ENCODE measurements around the gene TNS1.

Gene TNS1

DNA sequence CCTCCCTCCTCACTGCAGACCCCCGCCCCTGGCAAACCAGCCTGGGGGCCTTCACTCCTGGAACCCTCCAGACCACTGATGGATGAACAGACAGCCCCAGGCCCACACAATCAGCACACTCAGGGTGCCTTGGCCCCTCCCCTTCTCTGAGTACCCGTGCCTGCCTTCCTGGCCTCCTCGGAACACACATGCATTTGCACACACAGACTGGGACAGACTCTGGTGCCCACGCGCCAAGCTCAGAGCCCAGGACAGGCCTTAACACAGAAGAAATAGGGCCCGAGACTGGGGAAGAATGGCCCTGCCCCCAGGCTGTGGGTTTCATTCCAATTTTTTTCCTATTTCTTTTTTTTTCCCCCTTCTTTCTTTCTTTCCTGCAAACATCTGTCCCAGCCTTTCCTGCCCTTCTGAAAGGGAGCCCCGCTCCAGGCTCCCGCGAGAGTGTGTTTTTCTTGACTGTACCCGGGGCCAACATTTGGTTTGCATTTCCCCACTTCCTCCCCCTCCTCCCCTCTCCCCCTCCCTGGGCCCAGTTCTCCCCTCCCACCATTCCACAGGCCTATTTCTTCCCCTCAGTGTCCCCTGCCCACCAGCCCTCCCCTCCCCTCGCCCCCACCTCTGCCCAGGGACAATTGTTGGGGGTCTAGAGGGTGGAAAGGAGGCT, 618 bp upstream of the TNS1 start:
- ChIA-PET CTCF (no interaction called here), POLR2A (no interaction called here)
- no peak for DNase-seq (ENCODE audit: extremely low spot score)
- TF ChIP-seq HDGF (IDR thresholded peaks at IDR 0.05; ENCODE audit: borderline replicate concordance) (no peak), SP1 (IDR thresholded peaks at IDR 0.05) (no peak), ZNF384 (IDR thresholded peaks at IDR 0.05) (no peak), SUZ12 (IDR thresholded peaks at IDR 0.05) (no peak), FOXA1 (IDR thresholded peaks at IDR 0.05) (no peak), ELF4 (IDR thresholded peaks at IDR 0.05) (no peak), BHLHE40 (IDR thresholded peaks at IDR 0.05; ENCODE audit: borderline replicate concordance) (no peak), NFRKB (IDR thresholded peaks at IDR 0.05) (no peak), TARDBP (IDR thresholded peaks at IDR 0.05) (no peak), ARNT (IDR thresholded peaks at IDR 0.05) (no peak), FOXK2 (IDR thresholded peaks at IDR 0.05) (no peak), L3MBTL2 (conservative IDR thresholded peaks at IDR 0.05) (no peak), FOXM1 (IDR thresholded peaks at IDR 0.05; ENCODE audit: borderline replicate concordance) (no peak), CTBP1 (IDR thresholded peaks at IDR 0.05; ENCODE audit: borderline replicate concordance) (no peak)
- TF ChIP-seq, protein P1, sequence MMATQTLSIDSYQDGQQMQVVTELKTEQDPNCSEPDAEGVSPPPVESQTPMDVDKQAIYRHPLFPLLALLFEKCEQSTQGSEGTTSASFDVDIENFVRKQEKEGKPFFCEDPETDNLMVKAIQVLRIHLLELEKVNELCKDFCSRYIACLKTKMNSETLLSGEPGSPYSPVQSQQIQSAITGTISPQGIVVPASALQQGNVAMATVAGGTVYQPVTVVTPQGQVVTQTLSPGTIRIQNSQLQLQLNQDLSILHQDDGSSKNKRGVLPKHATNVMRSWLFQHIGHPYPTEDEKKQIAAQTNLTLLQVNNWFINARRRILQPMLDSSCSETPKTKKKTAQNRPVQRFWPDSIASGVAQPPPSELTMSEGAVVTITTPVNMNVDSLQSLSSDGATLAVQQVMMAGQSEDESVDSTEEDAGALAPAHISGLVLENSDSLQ (IDR thresholded peaks at IDR 0.05), result no peak

- ChIA-PET POLR2A (no interaction called here), CTCF (no interaction called here)
- TF ChIP-seq BHLHE40 (IDR thresholded peaks at IDR 0.05; ENCODE audit: borderline replicate concordance) (no peak), FOXA1 (IDR thresholded peaks at IDR 0.05) (no peak), FOXM1 (IDR thresholded peaks at IDR 0.05; ENCODE audit: borderline replicate concordance) (no peak), SP1 (IDR thresholded peaks at IDR 0.05) (no peak), SUZ12 (IDR thresholded peaks at IDR 0.05) (no peak), NFRKB (IDR thresholded peaks at IDR 0.05) (no peak), LEF1 (IDR thresholded peaks at IDR 0.05; ENCODE audit: borderline replicate concordance) (no peak), ELF4 (IDR thresholded peaks at IDR 0.05) (no peak), HDGF (IDR thresholded peaks at IDR 0.05; ENCODE audit: borderline replicate concordance) (no peak), ZNF384 (IDR thresholded peaks at IDR 0.05) (no peak), TARDBP (IDR thresholded peaks at IDR 0.05) (no peak), CTBP1 (IDR thresholded peaks at IDR 0.05; ENCODE audit: borderline replicate concordance) (no peak), ARNT (IDR thresholded peaks at IDR 0.05) (no peak), L3MBTL2 (conservative IDR thresholded peaks at IDR 0.05) (no peak), FOXK2 (IDR thresholded peaks at IDR 0.05) (no peak)
- TF ChIP-seq, protein P1 (IDR thresholded peaks at IDR 0.05), result no peak
- no peak for DNase-seq (ENCODE audit: extremely low spot score)
Measured at GRCh38 chr2:218002143-218002844, 501 bp downstream of the TNS1 start.

DNA sequence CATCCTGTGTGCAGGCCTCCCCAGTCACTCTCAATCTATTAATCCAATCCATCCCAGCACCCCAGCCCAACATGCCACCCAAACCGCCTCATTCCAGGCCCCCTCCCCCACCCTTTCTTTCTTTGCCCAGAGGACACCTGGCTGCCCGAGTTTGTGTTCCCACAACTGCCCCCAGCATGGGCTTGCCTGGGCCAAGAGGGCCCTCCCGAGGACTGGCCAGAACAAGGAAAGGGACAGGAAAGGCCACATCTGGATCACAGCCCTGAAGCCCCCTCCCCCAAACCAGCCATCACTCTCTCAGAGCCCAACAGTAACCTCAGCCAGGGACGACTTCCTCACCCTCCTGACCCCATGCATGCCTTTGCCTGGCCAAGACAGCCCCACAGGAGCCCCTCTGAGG, 1.2 kb downstream of the TNS1 start:
- ChIA-PET POLR2A (no interaction called here), CTCF (no interaction called here)
- no peak for DNase-seq (ENCODE audit: extremely low spot score)
- TF ChIP-seq LEF1 (IDR thresholded peaks at IDR 0.05; ENCODE audit: borderline replicate concordance) (no peak), SUZ12 (IDR thresholded peaks at IDR 0.05) (no peak), FOXM1 (IDR thresholded peaks at IDR 0.05; ENCODE audit: borderline replicate concordance) (no peak), ZNF384 (IDR thresholded peaks at IDR 0.05) (no peak), NFRKB (IDR thresholded peaks at IDR 0.05) (no peak)

DNA sequence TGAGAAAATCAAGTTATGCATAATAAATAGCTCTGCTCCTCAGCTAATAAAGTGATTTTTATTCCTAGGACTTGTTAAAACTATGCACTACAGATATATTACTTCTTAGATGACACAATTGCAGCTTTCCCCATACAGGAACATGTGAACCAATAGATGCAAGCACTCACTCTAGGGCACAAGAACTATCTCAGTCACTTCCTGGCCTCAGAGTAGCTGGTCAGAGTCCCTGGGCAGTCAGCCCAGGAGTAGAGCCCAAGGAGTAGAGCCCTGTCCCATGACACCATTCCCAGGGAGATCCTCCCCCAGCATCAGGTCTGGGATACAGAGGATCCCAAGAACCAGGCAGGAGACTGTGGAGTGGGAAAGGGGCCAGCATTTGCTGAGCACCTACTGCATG, 2.7 kb downstream of the TNS1 start:
- ChIA-PET POLR2A (no interaction called here), CTCF (no interaction called here)
- TF ChIP-seq TARDBP (IDR thresholded peaks at IDR 0.05) (no peak), ELF4 (IDR thresholded peaks at IDR 0.05) (no peak), SUZ12 (IDR thresholded peaks at IDR 0.05) (no peak), LEF1 (IDR thresholded peaks at IDR 0.05; ENCODE audit: borderline replicate concordance) (no peak), NFRKB (IDR thresholded peaks at IDR 0.05) (no peak), FOXM1 (IDR thresholded peaks at IDR 0.05; ENCODE audit: borderline replicate concordance) (no peak), CTBP1 (IDR thresholded peaks at IDR 0.05; ENCODE audit: borderline replicate concordance) (no peak), ARNT (IDR thresholded peaks at IDR 0.05) (no peak), HDGF (IDR thresholded peaks at IDR 0.05; ENCODE audit: borderline replicate concordance) (no peak), L3MBTL2 (conservative IDR thresholded peaks at IDR 0.05) (no peak), BHLHE40 (IDR thresholded peaks at IDR 0.05; ENCODE audit: borderline replicate concordance) (no peak)
- no peak for DNase-seq (ENCODE audit: extremely low spot score)

GRCh38 chr2:217999595-217999959, 3.2 kb downstream of the TNS1 start:
- POLR2A ChIA-PET, result no interaction called here
- DNase-seq (ENCODE audit: extremely low spot score), result no peak
- CTCF ChIA-PET, result interaction anchor here (1.7 kb wide), 1 partner anchor 214 kb away, joined by 5 read pairs; no protein-coding TSS in a partner anchor
- TF ChIP-seq NFRKB (IDR thresholded peaks at IDR 0.05) (no peak), FOXM1 (IDR thresholded peaks at IDR 0.05; ENCODE audit: borderline replicate concordance) (no peak), ARNT (IDR thresholded peaks at IDR 0.05) (no peak), BHLHE40 (IDR thresholded peaks at IDR 0.05; ENCODE audit: borderline replicate concordance) (no peak), HDGF (IDR thresholded peaks at IDR 0.05; ENCODE audit: borderline replicate concordance) (no peak), FOXA1 (IDR thresholded peaks at IDR 0.05) (no peak), LEF1 (IDR thresholded peaks at IDR 0.05; ENCODE audit: borderline replicate concordance) (no peak), ELF4 (IDR thresholded peaks at IDR 0.05) (no peak), SP1 (IDR thresholded peaks at IDR 0.05) (no peak), L3MBTL2 (conservative IDR thresholded peaks at IDR 0.05) (no peak), FOXK2 (IDR thresholded peaks at IDR 0.05) (no peak), CTBP1 (IDR thresholded peaks at IDR 0.05; ENCODE audit: borderline replicate concordance) (no peak), ZNF384 (IDR thresholded peaks at IDR 0.05) (no peak), SUZ12 (IDR thresholded peaks at IDR 0.05) (no peak), TARDBP (IDR thresholded peaks at IDR 0.05) (no peak)
- TF ChIP-seq, protein P1 (IDR thresholded peaks at IDR 0.05), result no peak

All from HEK293T (cell line).